Ovary (tissue), 3 donors: ENCODE data around the gene CSTPP1.

Source experiments
- CTCF ChIP-seq, 3 donors: fragments of 450-650 bp in 2 of 3; fragments of 200-600 bp in 1 of 3; IDR thresholded peaks; one replicate each; pipeline versions ENCODE4 v1.5.1 to v1.8.0; 2016 to 2022; ENCODE audit warnings: antibody characterized with exemption in 3 of 3, mild to moderate bottlenecking in 1 of 3
- POLR2A ChIP-seq: fragments of 450-650 bp; IDR thresholded peaks from one replicate; pipeline ENCODE4 v1.6.1; 2017; ENCODE audit warnings: antibody characterized with exemption, mild to moderate bottlenecking, moderate library complexity
- donor health status: DM: no; HTN: no; CAD: no.

DNA sequence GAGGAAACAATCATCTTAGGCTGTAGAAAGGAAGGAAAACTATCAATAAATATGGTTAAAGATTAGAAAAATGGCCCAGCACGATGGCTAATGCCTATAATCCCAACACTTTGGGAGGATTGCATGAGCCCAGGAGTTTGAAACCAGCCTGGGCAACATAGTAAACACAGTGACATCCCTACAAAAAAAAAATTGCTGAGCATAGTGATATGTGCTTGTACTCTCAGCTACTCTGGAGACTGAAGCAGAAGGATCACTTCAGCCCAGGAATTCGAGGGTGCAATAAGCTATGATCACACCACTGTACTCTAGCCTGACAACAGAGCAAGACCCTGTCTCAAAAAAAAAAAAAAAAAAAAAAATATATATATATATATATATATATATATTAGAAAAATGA is 185.2 kb downstream of the CSTPP1 start:
- TF ChIP-seq CTCF (IDR thresholded peaks at IDR 0.05) (no peak), POLR2A (no peak)
